ENCODE results near the gene AGAP3.

The AGAP3 gene

GRCh38 chr7:151110236-151110940 is 24.1 kb downstream of the AGAP3 start:
- DNase-seq (ENCODE audit: low spot score) = no peak

- peak; percentile 99 for DNase-seq (ENCODE audit: low spot score)
These were observed 24.8 kb downstream of the AGAP3 start for GRCh38 chr7:151110941-151111645.

GRCh38 chr7:151113344-151114150 is 27.3 kb downstream of the AGAP3 start:
- DNase-seq (ENCODE audit: low spot score) = no peak

DNA sequence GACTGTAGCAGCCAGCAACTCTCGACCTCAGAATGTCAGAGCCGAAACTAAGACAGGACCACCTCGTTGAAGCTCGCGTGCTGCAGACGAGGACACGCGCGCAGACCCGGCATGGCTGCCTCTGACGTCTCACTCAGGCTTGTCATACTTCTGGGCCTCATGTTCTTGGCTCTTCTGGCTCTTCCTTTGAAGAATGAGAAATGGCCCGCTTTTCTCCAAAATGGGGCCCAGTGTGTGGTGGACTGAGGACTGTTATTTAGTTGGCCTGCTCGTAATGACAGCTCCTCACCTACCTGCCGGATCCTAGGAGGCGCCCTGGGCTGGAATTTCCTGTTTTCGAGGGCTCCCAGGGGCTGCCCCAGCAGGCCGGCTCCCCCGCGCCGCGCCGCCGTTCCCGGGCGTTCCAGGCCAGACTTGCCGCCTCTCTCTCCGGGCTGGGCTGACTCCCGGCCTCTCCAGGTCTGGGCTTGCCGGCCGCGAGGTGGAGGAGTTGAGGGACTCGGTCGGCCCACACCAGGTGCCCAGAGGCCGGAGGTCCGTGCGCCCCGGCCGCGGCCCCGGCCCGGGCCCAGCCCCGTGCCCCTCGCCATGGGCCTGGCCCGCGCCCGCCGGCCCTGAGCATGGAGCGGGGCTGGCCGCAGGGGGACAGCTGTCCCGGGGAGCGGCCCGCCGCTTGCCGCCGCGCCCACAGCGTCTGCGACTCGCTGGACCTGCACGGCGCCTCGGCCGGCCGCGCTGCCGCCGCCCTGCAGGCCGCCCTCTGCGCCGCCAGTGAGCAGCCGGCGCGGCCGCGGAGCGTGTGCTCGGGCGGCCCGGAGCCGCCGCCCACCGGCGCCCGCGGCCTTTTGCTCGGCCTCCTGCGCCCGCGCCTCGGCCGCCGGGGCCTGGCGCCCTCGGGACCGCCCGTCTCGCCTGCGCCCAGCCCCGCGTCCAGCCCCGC is 28.1 kb downstream of the AGAP3 start:
- no peak for DNase-seq (ENCODE audit: low spot score)

GRCh38 chr7:151115121-151115835 is 29.0 kb downstream of the AGAP3 start:
- DNase-seq (ENCODE audit: low spot score) = no peak

- no peak for DNase-seq (ENCODE audit: low spot score)
These were observed 29.7 kb downstream of the AGAP3 start for GRCh38 chr7:151115836-151116418.

DNA sequence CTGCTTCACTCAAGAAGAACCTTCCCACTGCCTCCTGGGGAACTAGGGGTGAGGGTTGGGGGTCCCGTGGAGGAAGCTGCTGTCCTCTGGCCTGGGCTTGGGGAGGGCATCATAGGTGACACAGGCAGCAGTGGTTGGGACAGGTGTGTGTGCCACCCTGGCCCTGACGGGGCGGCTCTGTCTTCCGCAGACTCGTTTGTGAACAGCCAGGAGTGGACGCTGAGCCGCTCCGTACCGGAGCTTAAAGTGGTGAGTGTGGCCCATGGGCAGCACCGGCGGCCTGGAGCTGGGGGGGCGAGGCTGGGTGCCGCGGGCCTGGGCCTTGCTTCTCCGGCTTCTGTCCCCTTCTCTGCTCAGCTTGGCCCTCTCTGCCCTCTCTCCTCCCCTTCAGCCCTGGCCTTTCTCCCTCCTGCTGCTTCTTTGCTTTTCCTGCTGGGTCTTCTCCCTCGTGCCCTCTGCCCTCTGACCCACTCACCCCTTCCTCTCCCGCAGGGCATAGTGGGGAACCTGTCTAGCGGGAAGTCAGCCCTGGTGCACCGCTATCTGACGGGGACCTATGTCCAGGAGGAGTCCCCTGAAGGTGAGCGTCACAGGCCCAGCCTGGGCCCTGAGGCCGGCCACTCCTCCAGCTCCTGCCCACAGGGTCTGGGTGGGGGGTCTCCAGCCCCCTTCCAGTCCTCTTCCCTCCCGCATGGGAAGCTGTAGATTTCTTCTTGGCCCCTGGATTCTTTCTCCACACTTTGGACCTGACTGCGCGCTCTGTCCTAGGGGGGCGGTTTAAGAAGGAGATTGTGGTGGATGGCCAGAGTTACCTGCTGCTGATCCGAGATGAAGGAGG is 30.5 kb downstream of the AGAP3 start:
- DNase-seq (ENCODE audit: low spot score) = no peak

GRCh38 chr7:151117565-151117964 is 31.3 kb downstream of the AGAP3 start:
- DNase-seq (ENCODE audit: low spot score) = no peak

GRCh38 chr7:151118108-151119054 is 32.1 kb downstream of the AGAP3 start:
- DNase-seq (ENCODE audit: low spot score) = no peak

DNA sequence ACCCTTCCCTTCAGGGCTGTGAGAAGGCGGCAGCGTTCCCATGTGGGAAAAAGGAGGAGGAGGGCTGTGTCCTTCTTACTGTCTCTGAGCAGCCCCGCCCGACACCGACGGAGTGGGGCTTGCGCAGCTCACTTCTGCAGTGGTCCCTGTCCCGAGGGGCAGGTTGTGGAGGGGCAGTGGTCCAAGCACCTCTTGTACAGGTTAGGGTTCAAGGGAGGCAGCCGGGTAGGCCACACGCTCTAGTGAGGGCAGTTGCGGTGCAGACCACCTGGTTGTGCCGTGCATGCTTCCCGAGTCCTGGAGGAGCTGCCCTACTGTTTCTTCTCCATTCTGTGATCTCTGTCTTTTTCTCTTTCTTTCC is 32.8 kb downstream of the AGAP3 start:
- no peak for DNase-seq (ENCODE audit: low spot score)

- DNase-seq (ENCODE audit: low spot score) = no peak
These were observed 33.6 kb downstream of the AGAP3 start for GRCh38 chr7:151119902-151120301.

DNA sequence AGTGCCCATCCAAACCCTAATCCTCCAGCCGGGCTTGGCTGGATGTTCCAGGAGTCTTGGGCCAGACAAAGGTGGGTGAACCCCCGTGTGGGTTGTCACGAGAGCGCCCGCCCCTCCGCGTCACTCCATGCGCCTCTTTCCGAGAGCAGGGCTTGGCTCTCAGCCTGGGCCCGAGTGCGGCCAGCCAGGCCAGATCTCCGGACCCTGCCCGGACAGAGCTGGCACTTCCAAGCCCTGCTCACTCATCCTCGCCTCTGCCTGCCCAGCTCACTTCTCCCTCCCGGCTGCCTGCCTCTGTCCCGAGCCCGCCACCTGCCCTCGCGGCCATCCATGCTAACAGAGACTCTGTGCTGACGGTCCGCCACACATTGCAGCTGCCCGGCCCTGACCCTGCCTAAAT is 34.6 kb downstream of the AGAP3 start:
- no peak for DNase-seq (ENCODE audit: low spot score)

GRCh38 chr7:151121380-151122170 is 35.3 kb downstream of the AGAP3 start:
- DNase-seq (ENCODE audit: low spot score) = no peak

DNA sequence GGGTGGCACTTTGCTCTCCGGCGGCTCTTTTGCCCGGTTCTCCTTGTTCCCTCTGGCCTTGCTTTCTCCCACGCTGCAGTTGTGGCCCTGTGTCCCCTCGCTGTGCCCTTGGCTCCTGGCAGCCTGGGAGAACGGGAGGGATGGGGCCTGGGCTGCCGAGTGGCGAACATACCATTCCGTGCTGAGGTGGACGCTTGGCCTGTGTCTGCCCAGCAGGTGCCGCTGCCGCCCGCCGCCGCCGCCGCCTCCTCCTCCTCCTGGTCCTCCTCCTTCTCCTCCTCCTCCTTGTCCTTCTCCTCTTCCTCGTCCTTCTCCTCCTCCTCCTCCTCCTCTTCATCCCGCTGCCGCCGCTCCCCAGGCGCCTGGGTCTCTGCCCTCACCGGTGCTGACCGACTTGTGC is 36.0 kb downstream of the AGAP3 start:
- DNase-seq (ENCODE audit: low spot score) = no peak

GRCh38 chr7:151122796-151123157 is 36.5 kb downstream of the AGAP3 start:
- no peak for DNase-seq (ENCODE audit: low spot score)

GRCh38 chr7:151123158-151123821 is 37.0 kb downstream of the AGAP3 start:
- DNase-seq (ENCODE audit: low spot score) = no peak

- DNase-seq (ENCODE audit: low spot score) = peak; percentile 99
These were observed 37.7 kb downstream of the AGAP3 start for GRCh38 chr7:151123822-151124464.

Data from HuH-7 (cell line).